SK-N-SH (cell line): Measurements from ENCODE around the gene BRINP3. TPM values are rescaled to one million over a fixed set of nuclear protein-coding genes. Genes with fewer than 3 reads are reported as not detected.

Experiments
- CTCF ChIA-PET: fragments of 300-600, 350-600 bp; formaldehyde crosslinking; extraction: SDS; loops from one replicate; lab custom pipeline; 2021; lab: Yijun Ruan, JAX
- POLR2A ChIA-PET: fragments of 350-600 bp; sonication (Branson Sonifier 250); formaldehyde crosslinking; extraction: SDS; loops from one replicate; lab custom pipeline; 2020; ENCODE audit warnings: antibody characterized with exemption, inconsistent platforms; lab: Yijun Ruan, JAX
- DNase-seq: peaks from one replicate; pipeline ENCODE4 v3.0.0; 2012
- H2AFZ ChIP-seq: fragments of 200-600 bp; sonication (generic); 2 replicates; pipeline ENCODE4 v1.8.1; 2016; ENCODE audit warnings: antibody characterized with exemption, mild to moderate bottlenecking, low read depth
- H3F3A ChIP-seq: fragments of 200-600 bp; sonication (generic); replicated peaks from 2 replicates; pipeline ENCODE3; 2016; ENCODE audit warnings: antibody characterized with exemption, mild to moderate bottlenecking; ENCODE audit not compliant: insufficient read depth
- H3K27ac ChIP-seq, 2 experiments: fragments of 200-500 bp in 1 of 2; fragments of 200-600 bp in 1 of 2; sonication (Bioruptor generic) in 1 of 2; sonication (generic), shearing (Covaris generic) in 1 of 2; 2 replicates each; pipeline versions ENCODE4 v1.5.1 to v1.6.1; 2014 to 2016; ENCODE audit warnings: low read depth in 2 of 2, inconsistent platforms in 1 of 2, low read length in 1 of 2, mild to moderate bottlenecking in 1 of 2, mixed read lengths in 1 of 2
- H3K27me3 ChIP-seq: fragments of 200-600 bp; sonication (generic), shearing (Covaris generic); 2 replicates; pipeline ENCODE4 v1.6.1; 2016; ENCODE audit warnings: mixed run types; ENCODE audit not compliant: insufficient read depth
- H3K36me3 ChIP-seq, 2 experiments: fragments of 200-500 bp in 1 of 2; fragments of 200-600 bp in 1 of 2; sonication (Bioruptor generic) in 1 of 2; sonication (generic) in 1 of 2; replicated peaks in 1 of 2; 2 replicates each; pipeline versions ENCODE3 to v1.5.1; 2014 to 2016; ENCODE audit warnings: low read length in 1 of 2, mild to moderate bottlenecking in 1 of 2; ENCODE audit not compliant: insufficient read depth in 2 of 2, control insufficient read depth in 1 of 2
- H3K4me1 ChIP-seq, 2 experiments: fragments of 200-500 bp in 1 of 2; fragments of 200-600 bp in 1 of 2; sonication (Bioruptor generic) in 1 of 2; sonication (generic), shearing (Covaris generic) in 1 of 2; 2 replicates each; pipeline versions ENCODE4 v1.5.1 to v1.6.1; 2014 to 2016; ENCODE audit warnings: low read depth in 1 of 2, low read length in 1 of 2, mixed run types in 1 of 2; ENCODE audit not compliant: insufficient read depth in 2 of 2, control insufficient read depth in 1 of 2
- H3K4me2 ChIP-seq: fragments of 200-600 bp; sonication (generic), shearing (Covaris generic); 2 replicates; pipeline ENCODE4 v1.6.1; 2017; ENCODE audit warnings: mixed run types
- H3K4me3 ChIP-seq, 2 experiments: fragments of 200-500 bp in 1 of 2; fragments of 200-600 bp in 1 of 2; sonication (Bioruptor generic) in 1 of 2; sonication (generic), shearing (Covaris generic) in 1 of 2; 2 replicates each; pipeline versions ENCODE4 v1.5.1 to v1.8.1; 2014 to 2016; ENCODE audit warnings: low read depth in 2 of 2, inconsistent platforms in 1 of 2, low read length in 1 of 2, mild to moderate bottlenecking in 1 of 2, mixed read lengths in 1 of 2, moderate library complexity in 1 of 2
- H3K79me2 ChIP-seq: fragments of 200-600 bp; sonication (generic); 2 replicates; pipeline ENCODE4 v1.8.1; 2017; ENCODE audit warnings: mild to moderate bottlenecking; ENCODE audit not compliant: insufficient read depth
- H3K9ac ChIP-seq: fragments of 200-600 bp; sonication (generic); 2 replicates; pipeline ENCODE4 v1.6.1; 2017; ENCODE audit warnings: mixed run types
- H3K9me2 ChIP-seq: fragments of 200-600 bp; sonication (generic); 2 replicates; pipeline ENCODE4 v1.6.1; 2017; ENCODE audit warnings: mixed run types
- H3K9me3 ChIP-seq: fragments of 200-600 bp; sonication (generic); 2 replicates; pipeline ENCODE4 v1.6.1; 2017; ENCODE audit warnings: mixed run types, mild to moderate bottlenecking, moderate library complexity
- H4K20me1 ChIP-seq: fragments of 200-600 bp; sonication (generic); 2 replicates; pipeline ENCODE4 v1.6.1; 2017; ENCODE audit warnings: mild to moderate bottlenecking, mixed run types; ENCODE audit not compliant: insufficient read depth
- CHD2 ChIP-seq: fragments of 150-350 bp; IDR thresholded peaks from 2 replicates; pipeline ENCODE4 v1.6.1; 2018; ENCODE audit warnings: low read length; ENCODE audit not compliant: partially characterized antibody
- ELF1 ChIP-seq: IDR thresholded peaks from 2 replicates; pipeline ENCODE4 v1.4.0; 2012
- EP300 ChIP-seq, 2 experiments: IDR thresholded peaks; 2 replicates each; pipeline versions ENCODE4 v1.4.0 to v1.6.1; 2012; ENCODE audit warnings: borderline replicate concordance in 1 of 2, low read depth in 1 of 2, low read length in 1 of 2
- EZH2phosphoT487 ChIP-seq: fragments of 200-600 bp; sonication (generic); IDR thresholded peaks from 2 replicates; pipeline ENCODE4 v1.6.1; 2017; ENCODE audit warnings: low read depth, mixed run types, mild to moderate bottlenecking, antibody characterized with exemption, moderate library complexity, borderline replicate concordance
- FOXJ3 ChIP-seq: sonication (generic); formaldehyde crosslinking; IDR thresholded peaks from 2 replicates; pipeline ENCODE4 v1.5.1; 2020; ENCODE audit warnings: mild to moderate bottlenecking, missing genetic modification reagents
- FOXM1 ChIP-seq: IDR thresholded peaks from 2 replicates; pipeline ENCODE4 v1.4.0; 2012; ENCODE audit warnings: low read depth, mild to moderate bottlenecking
- GATA2 ChIP-seq: sonication (generic); formaldehyde crosslinking; IDR thresholded peaks from 2 replicates; pipeline ENCODE4 v1.5.0; 2020; ENCODE audit warnings: mild to moderate bottlenecking, missing genetic modification reagents
- IRF3 ChIP-seq: fragments of 150-350 bp; IDR thresholded peaks from 2 replicates; pipeline ENCODE4 v1.6.1; 2016; ENCODE audit warnings: mild to moderate bottlenecking, low read depth, low read length
- JUND ChIP-seq: IDR thresholded peaks from 2 replicates; pipeline ENCODE4 v1.4.0; 2012
- RCOR1 ChIP-seq: fragments of 150-350 bp; IDR thresholded peaks from 2 replicates; pipeline ENCODE4 v1.6.1; 2017; ENCODE audit warnings: antibody characterized with exemption, low read length
- RXRA ChIP-seq: IDR thresholded peaks from 2 replicates; pipeline ENCODE4 v1.4.0; 2012; ENCODE audit warnings: low read depth, mild to moderate bottlenecking, borderline replicate concordance
- SIN3A ChIP-seq: IDR thresholded peaks from 2 replicates; pipeline ENCODE4 v1.6.1; 2012; ENCODE audit warnings: low read depth, mild to moderate bottlenecking, low read length, moderate library complexity, borderline replicate concordance
- SMC3 ChIP-seq: IDR thresholded peaks from 2 replicates; pipeline ENCODE4 v1.6.1; 2012; ENCODE audit warnings: low read depth, low read length, improper control_type of control experiment
- TAF1 ChIP-seq: IDR thresholded peaks from 2 replicates; pipeline ENCODE4 v1.6.1; 2012; ENCODE audit warnings: low read depth, mild to moderate bottlenecking, low read length, moderate library complexity, borderline replicate concordance
- TCF12 ChIP-seq: IDR thresholded peaks from 2 replicates; pipeline ENCODE4 v1.4.0; 2012
- TEAD4 ChIP-seq: IDR thresholded peaks from 2 replicates; pipeline ENCODE4 v1.4.0; 2012; ENCODE audit warnings: mild to moderate bottlenecking, borderline replicate concordance; ENCODE audit not compliant: insufficient read depth
- USF1 ChIP-seq: IDR thresholded peaks from 2 replicates; pipeline ENCODE4 v1.4.0; 2012; ENCODE audit warnings: low read depth, borderline replicate concordance
- YY1 ChIP-seq: IDR thresholded peaks from 2 replicates; pipeline ENCODE4 v1.4.0; 2012; ENCODE audit warnings: low read depth, mild to moderate bottlenecking
- ZBTB33 ChIP-seq: IDR thresholded peaks from 2 replicates; pipeline ENCODE4 v1.4.0; 2012; ENCODE audit warnings: low read depth, borderline replicate concordance
- WGBS: methylation state at CpG from one replicate; pipeline ENCODE4 v1.1.6; 2017; ENCODE audit warnings: low lambda C conversion rate; 5-methylcytosine and 5-hydroxymethylcytosine counted together
- polyA plus RNA-seq, 3 experiments: library from polyadenylated mRNA; depleted of rRNA; stranded (reverse); fragments of >200 nt; gene quantifications; 2 replicates each; pipeline ENCODE4 v1.2.3, GENCODE V29; 2012
- TF ChIP-seq, protein P1 (sequence below): fragments of 150-350 bp; IDR thresholded peaks from 2 replicates; pipeline ENCODE4 v1.6.1; 2017; ENCODE audit warnings: antibody characterized with exemption, low read length, low read depth, borderline replicate concordance
- TF ChIP-seq, protein P2 (sequence below): IDR thresholded peaks from 2 replicates; pipeline ENCODE4 v1.4.0; 2012; ENCODE audit warnings: low read depth

Gene BRINP3
- polyA plus RNA-seq, 1 of the 3 experiments (the other 2 are of a cell fraction), result not detected

GRCh38 chr1:190303501-190303900 lies 174.2 kb downstream of the BRINP3 start:
- Histone ChIP-seq H3K9me3 (no peaks in the 10 kb centered on the region), H3K9me2 (no peaks in the 10 kb centered on the region; the same call in 1 of the 2 replicates), H3K27ac (no peak overlapping the region), H3K4me1 (no peaks in the 10 kb centered on the region; a peak in 1 of 4 replicates), H3F3A (peaks cover 3% of the 10 kb centered on the region), H3K9ac (no peak overlapping the region), H3K27me3 (no peaks in the 10 kb centered on the region), H3K4me3 (no peak overlapping the region), H3K4me2 (no peak overlapping the region), H2AFZ (no peak overlapping the region), H3K79me2 (no peaks in the 10 kb centered on the region), H4K20me1 (no peaks in the 10 kb centered on the region), H3K36me3 (no peaks in the 10 kb centered on the region)
- DNase-seq, result no peak
- CTCF ChIA-PET, result no interaction called here
- POLR2A ChIA-PET, result no interaction called here
- TF ChIP-seq, protein P1, sequence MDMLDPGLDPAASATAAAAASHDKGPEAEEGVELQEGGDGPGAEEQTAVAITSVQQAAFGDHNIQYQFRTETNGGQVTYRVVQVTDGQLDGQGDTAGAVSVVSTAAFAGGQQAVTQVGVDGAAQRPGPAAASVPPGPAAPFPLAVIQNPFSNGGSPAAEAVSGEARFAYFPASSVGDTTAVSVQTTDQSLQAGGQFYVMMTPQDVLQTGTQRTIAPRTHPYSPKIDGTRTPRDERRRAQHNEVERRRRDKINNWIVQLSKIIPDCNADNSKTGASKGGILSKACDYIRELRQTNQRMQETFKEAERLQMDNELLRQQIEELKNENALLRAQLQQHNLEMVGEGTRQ, result no peak
- TF ChIP-seq SMC3 (no peak), GATA2 (no peak), EP300 (IDR thresholded peaks at IDR 0.05; ENCODE audit: borderline replicate concordance in 1 of 2, low read depth in 1 of 2, low read length in 1 of 2) (no peak), FOXJ3 (CRISPR knock-in tag) (no peak), TEAD4 (no peak), ZBTB33 (no peak), ELF1 (no peak), USF1 (no peak), YY1 (no peak), FOXM1 (no peak), TCF12 (no peak), RCOR1 (no peak), RXRA (no peak), JUND (no peak), SIN3A (no peak)
- TF ChIP-seq, protein P2, sequence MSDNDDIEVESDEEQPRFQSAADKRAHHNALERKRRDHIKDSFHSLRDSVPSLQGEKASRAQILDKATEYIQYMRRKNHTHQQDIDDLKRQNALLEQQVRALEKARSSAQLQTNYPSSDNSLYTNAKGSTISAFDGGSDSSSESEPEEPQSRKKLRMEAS, result no peak

DNA sequence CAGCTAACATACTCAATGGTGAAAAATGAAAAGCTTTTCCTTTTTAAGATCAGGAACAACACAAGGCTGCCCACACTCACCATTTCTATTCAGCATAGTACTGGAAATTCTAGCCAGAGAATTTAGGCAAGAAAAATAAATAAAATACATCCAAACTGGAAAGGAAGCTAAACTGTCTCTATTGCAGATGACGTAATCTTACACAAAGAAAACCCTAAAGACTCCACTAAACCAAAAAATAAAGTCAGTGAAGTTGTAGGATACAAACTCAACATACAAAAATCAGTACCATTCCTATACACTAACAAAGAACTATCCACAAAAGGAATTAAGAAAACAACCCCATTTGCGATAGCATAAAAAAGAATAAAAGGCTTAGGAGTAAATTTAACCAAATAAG lies 181.2 kb downstream of the BRINP3 start:
- ChIA-PET CTCF (no interaction called here), POLR2A (no interaction called here)
- H3K4me1 ChIP-seq, result no peaks in the 10 kb centered on the region
- H3F3A ChIP-seq, result no peaks in the 10 kb centered on the region
- H2AFZ ChIP-seq, result no peak overlapping the region
- no peak for DNase-seq
- H3K4me3 ChIP-seq, result no peak overlapping the region
- no peaks in the 10 kb centered on the region for H3K79me2 ChIP-seq
- H3K9ac ChIP-seq, result no peak overlapping the region
- H4K20me1 ChIP-seq, result no peaks in the 10 kb centered on the region
- no peak overlapping the region for H3K27ac ChIP-seq
- no peaks in the 10 kb centered on the region for H3K36me3 ChIP-seq
- H3K4me2 ChIP-seq, result no peak overlapping the region
- WGBS, result 54% methylated on average over 2 of the region's 2 CpGs
- no peaks in the 10 kb centered on the region for H3K9me3 ChIP-seq
- no peaks in the 10 kb centered on the region; the same call in 1 of the 2 replicates for H3K9me2 ChIP-seq
- no peaks in the 10 kb centered on the region for H3K27me3 ChIP-seq
- TF ChIP-seq ZBTB33 (no peak), CHD2 (no peak), FOXJ3 (CRISPR knock-in tag) (no peak), EZH2phosphoT487 (no peak), TAF1 (no peak), IRF3 (no peak)
